Activated CD4-positive, alpha-beta T cell treated with anti-CD3 and anti-CD28 coated beads, Interleukin-2, amount 50 U/mL, for 24 hours (primary cell): Measurements from ENCODE around the gene MYBPHL.

Experiments used
- DNase-seq, 2 donors: peaks; one replicate each; pipeline ENCODE4 v3.0.0-alpha.2; 2020; ENCODE audit warnings: low read depth in 1 of 2, low spot score in 1 of 2

MYBPHL gene

GRCh38 chr1:109306832-109307273, at the start of gene MYBPHL:
TSS of gene MYBPHL (minus strand) at chr1:109307011. CDS start at chr1:109306991, 20 bp downstream.
- DNase-seq: no peak

GRCh38 chr1:109356505-109356904, 49.7 kb upstream of the MYBPHL start:
- no peak for DNase-seq

GRCh38 chr1:109354929-109355328, 48.1 kb upstream of the MYBPHL start:
- DNase-seq: no peak

GRCh38 chr1:109351457-109351856, 44.6 kb upstream of the MYBPHL start:
- DNase-seq: no peak

- no peak for DNase-seq
Measured at GRCh38 chr1:109350655-109351054, 43.8 kb upstream of the MYBPHL start.

- no peak for DNase-seq
Measured at GRCh38 chr1:109350182-109350581, 43.4 kb upstream of the MYBPHL start.

GRCh38 chr1:109347511-109347910, 40.7 kb upstream of the MYBPHL start:
- no peak for DNase-seq

- DNase-seq: no peak
Measured at GRCh38 chr1:109341944-109342930, 35.4 kb upstream of the MYBPHL start.

GRCh38 chr1:109338608-109339007, 31.8 kb upstream of the MYBPHL start:
- no peak for DNase-seq

GRCh38 chr1:109338091-109338490, 31.3 kb upstream of the MYBPHL start:
- DNase-seq: no peak

GRCh38 chr1:109335091-109335490, 28.3 kb upstream of the MYBPHL start:
- no peak for DNase-seq

GRCh38 chr1:109331113-109331512, 24.3 kb upstream of the MYBPHL start:
- no peak for DNase-seq

- no peak for DNase-seq
Measured at GRCh38 chr1:109327285-109327684, 20.5 kb upstream of the MYBPHL start.

GRCh38 chr1:109322974-109323373, 16.2 kb upstream of the MYBPHL start:
- no peak for DNase-seq

- DNase-seq: no peak
Measured at GRCh38 chr1:109319114-109319513, 12.3 kb upstream of the MYBPHL start.

GRCh38 chr1:109316506-109316905, 9.7 kb upstream of the MYBPHL start:
- no peak for DNase-seq

- no peak for DNase-seq
Measured at GRCh38 chr1:109315288-109315687, 8.5 kb upstream of the MYBPHL start.

GRCh38 chr1:109314795-109315194, 8.0 kb upstream of the MYBPHL start:
- no peak for DNase-seq

- no peak for DNase-seq
Measured at GRCh38 chr1:109312978-109313775, 6.4 kb upstream of the MYBPHL start.

GRCh38 chr1:109312246-109312645, 5.4 kb upstream of the MYBPHL start:
- no peak for DNase-seq

GRCh38 chr1:109309347-109309746, 2.5 kb upstream of the MYBPHL start:
- DNase-seq: no peak
